GM12873 (cell line): ENCODE measurements around the gene ATCAY.

ENCODE experiments used
- TF ChIP-seq, protein P1 (sequence below): IDR thresholded peaks from 2 replicates; pipeline ENCODE4 v1.5.1; 2012; ENCODE audit warnings: low read depth, mild to moderate bottlenecking, moderate library complexity, low read length, control low read depth; ENCODE audit not compliant: insufficient read depth; ENCODE audit errors: missing control alignments

The ATCAY gene

DNA sequence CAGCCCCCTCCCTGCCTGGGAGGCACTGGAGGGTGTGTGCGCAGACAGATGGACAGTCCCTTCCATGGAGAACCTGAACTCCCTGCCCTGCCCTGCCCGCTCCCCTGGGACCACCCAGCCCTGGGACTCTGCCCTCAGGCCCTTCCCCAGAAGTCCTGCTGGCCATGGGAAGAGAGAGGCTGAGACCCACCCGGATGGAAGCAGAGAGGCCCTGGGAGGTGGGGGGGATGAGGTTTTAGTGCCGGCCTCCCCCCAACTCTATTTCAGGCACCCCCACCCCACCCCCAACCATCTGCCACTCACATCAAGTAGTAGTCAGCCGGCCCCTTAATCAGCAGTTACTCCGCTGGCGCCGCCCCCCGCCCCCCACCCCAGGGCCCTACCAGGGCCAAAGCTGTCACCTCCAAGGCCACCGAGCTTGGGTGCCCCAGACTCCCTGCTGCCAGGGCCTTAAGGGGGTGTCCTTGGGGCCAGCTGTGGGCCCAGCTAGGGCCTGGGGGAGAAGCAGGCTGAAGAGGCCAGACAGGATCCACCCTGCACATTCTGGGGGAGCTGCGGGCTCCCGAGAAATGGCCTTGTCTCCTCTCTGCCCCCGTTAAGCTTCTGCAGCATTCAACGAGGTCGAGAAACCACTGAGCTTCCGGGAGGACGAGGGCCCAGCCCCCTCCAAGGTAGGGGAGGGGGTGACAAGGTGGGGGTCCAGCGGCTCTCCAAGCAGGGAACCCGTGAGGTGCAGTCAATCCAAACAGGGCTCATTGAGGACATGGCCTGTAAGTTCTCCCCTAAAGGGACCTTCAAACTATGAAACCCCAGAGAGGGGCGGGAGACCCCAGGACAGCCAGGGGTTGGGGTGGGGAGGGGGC lies 69.7 kb downstream of the ATCAY start:
- TF ChIP-seq, protein P1, sequence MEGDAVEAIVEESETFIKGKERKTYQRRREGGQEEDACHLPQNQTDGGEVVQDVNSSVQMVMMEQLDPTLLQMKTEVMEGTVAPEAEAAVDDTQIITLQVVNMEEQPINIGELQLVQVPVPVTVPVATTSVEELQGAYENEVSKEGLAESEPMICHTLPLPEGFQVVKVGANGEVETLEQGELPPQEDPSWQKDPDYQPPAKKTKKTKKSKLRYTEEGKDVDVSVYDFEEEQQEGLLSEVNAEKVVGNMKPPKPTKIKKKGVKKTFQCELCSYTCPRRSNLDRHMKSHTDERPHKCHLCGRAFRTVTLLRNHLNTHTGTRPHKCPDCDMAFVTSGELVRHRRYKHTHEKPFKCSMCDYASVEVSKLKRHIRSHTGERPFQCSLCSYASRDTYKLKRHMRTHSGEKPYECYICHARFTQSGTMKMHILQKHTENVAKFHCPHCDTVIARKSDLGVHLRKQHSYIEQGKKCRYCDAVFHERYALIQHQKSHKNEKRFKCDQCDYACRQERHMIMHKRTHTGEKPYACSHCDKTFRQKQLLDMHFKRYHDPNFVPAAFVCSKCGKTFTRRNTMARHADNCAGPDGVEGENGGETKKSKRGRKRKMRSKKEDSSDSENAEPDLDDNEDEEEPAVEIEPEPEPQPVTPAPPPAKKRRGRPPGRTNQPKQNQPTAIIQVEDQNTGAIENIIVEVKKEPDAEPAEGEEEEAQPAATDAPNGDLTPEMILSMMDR = no peak

DNA sequence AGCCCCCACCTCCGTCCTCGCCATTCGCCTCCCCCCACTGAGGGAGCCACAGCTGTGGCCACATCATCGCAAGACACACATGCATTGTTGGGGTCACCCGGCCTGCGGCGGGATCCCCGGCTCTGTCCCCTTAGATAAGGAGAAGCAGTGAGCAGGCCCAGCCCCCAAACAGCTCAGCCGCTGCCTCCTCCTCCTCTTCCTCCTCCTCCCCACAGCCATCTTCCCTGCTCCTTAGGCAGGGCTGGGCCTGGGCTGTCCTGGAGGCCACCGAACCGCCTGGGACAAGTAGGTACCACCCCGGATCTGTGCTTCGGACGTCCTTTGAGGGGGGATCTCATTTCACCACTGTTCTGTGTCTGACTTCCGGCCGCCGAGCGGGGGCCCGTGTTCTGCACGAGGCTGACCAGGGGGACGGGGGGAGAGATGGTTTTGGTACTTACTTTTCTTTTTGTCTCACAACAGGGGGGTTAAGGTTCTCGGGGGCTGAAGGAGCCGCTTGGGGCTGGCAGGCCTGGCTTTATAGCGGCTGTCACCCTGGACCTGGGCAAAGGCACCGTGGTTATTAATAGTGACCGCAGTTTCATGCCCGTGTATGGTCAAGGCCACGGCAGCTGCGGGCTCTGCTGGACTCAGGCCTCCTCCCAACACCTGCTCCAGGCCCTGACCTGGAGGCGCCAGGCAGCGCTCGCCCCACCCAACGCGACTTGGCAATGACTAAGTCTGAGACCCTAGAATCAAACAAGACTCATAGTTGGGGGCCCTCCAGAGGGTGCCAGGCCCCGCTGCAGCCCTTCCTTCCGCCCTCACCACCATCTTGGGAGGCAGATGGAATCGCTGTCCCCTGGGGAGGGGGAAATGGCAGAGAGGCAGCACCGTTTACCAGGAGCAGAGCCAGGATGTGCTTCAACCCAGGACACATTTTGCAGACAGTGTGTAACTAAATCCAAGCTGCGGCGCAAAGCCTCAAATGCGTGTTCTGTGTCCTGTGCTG lies 70.7 kb downstream of the ATCAY start:
- TF ChIP-seq, protein P1 = no peak

DNA sequence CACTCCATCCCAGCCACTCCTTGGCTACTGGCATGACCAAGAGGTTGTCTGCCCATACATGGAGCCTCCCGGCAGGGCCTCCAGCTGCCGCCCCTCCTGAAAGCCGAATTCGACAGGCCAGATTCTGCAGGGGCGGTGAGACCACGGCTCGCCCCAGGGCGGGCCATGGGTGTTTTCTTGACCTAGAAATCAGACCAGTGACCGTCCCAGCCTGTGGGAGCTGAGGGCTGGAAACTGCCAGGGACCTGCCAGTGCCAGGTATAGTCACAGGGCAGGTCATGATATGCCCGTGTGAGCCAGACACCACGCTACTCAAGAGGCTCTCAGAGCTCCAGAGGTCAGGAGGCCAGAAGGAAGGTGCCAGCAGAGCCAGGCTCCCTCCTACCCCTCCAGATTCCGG lies 73.6 kb downstream of the ATCAY start:
- TF ChIP-seq, protein P1 = no peak

DNA sequence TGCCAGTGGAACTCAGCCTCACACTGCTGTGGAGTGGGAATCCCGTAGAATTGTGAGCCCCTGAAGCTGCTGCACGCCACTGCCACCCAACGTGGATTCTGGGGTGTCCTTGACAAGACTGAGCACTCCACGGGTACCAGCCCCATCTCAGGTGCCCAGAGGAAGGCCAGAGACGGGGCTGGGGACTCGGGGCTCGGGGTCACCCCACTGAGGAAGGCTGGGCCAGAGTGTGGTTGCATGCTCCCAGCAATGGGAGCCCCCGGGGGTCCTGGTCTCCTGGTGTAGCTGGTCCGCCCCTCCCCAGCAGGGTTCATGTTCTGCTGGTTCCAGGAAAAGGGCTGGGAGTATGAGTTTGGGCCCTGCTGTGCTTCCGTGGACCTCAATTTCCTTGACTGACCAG lies 75.2 kb downstream of the ATCAY start:
- TF ChIP-seq, protein P1 = no peak

DNA sequence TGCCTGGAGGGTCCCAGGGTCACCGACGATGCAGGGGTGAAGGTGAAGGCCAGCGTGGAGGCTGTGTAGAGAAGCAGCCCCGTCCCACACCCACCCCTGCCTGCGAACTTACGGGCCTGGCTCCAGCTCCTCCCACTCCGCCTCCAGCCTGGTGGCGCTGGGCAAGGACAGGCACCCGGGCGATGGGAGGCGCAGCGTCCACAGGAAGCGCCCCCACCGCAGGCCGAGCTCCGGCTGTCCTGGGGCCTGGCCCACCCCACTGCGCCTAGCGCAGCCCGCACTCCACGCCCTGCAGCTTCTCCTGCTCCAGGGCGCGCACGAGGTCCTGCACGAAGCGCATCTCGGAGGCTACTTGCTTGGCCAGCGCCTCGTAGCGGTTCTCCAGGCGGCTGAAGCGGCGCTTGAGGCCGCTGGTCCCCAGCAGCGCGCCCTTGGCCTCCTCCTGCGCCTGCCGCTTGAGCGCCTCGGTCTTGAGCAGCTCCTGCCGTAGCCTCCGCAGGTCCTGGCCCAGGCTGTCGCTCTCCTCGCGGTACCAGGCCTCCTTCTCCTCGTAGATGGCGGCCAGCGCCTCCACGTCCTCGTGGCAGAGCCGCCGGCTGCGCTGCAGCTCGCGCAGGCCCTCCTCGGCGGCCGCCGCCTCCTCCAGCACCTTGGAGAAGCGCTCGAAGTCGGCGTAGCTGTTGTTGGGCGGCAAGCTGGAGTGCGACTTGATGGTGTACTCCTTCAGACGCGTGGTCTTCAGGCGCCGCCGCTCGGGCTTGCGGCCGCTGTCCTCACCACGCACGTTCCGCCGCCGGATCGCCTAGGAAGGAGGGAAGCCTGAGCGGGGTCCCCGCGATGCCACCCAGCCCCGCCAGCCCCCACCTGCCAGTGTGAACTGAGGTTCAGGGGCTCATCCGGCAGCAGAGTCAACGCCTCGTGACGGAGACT lies 78.6 kb downstream of the ATCAY start:
- TF ChIP-seq, protein P1 = no peak

DNA sequence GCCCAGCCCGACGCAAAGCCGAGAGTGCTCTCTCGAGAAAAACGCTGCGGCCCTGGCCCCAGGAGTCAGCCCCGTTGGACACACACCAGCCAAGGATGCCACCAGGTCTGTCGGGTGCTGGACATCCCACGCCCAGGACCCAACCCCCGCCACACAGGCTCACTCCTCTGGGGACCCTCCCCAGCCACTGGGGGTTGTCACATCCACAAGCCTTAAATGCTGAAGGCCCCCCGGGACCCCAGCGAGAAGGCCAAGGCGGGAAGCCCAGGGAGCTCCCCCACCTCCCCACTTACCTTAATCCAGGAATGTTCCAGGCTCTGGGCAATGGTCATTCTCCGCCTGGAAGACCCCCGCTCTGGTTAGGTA lies 79.3 kb downstream of the ATCAY start:
- TF ChIP-seq, protein P1 = no peak
